ENCODE results near the gene DYTN. TPM values are rescaled to one million over a fixed set of nuclear protein-coding genes. Genes with fewer than 3 reads are reported as not detected.

DYTN gene
- total RNA-seq, 1 experiment from 2014 or later, result not detected

- peak; percentile 12 for DNase-seq (ENCODE audit: low read depth)
Measured at GRCh38 chr2:206611736-206612135, 106.5 kb downstream of the DYTN start.

DNA sequence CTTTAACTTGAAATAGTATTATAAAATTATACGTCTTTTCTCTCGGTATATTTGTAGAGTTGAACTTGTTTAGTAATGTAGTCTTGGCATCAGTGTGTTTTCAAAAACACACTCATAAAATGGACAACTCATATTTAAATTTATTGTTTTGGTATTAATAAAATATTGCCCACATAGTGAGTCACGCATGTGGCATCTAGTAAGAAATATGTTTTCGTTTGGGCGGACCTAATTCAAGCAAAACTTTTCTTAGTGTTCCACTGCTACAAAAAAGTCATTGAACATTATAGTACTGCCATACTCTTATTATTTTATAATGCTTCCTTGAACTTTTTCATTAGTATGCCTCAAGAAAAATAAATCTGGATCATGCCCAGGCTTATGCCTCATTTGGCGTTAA lies 107.0 kb downstream of the DYTN start:
- DNase-seq (ENCODE audit: low read depth), result no peak

DNA sequence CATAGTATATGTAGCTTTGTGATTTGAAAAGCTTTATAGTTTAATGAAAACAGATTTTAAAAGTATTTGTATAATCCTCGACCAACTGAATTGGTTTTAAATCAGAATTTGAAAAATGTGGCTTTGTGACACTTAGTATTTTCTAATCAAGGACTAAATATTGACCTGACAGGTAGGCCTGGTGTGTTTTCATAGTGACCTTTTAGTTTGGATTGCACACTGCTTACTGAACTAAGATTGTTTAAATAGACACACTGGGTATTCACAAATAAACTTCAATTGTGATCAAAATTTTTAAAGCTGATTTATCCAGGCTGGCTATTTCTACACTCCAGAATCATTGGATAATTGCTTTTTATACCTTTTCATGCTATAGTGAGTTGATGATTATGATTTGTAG lies 107.7 kb downstream of the DYTN start:
- no peak for DNase-seq (ENCODE audit: low read depth)

GRCh38 chr2:206603243-206603642 lies 115.0 kb downstream of the DYTN start:
- no peak for DNase-seq (ENCODE audit: low read depth)

Other genes starting within 250 kb of the DYTN start
- not detected in 2 replicates for gene FAM237A, start 75.9 kb downstream of the DYTN start, total RNA-seq (2014; rRNA removed; shearing (Covaris generic))
- 1.0 and 1.2 TPM in 2 replicates for gene MDH1B, start 46.9 kb upstream of the DYTN start, total RNA-seq (2014; rRNA removed; shearing (Covaris generic))
- 25.9 and 33.5 TPM in 2 replicates for gene FASTKD2, start 47.2 kb upstream of the DYTN start, total RNA-seq (2014; rRNA removed; shearing (Covaris generic))
- gene CPO, start 221.1 kb upstream of the DYTN start, total RNA-seq (2014; rRNA removed; shearing (Covaris generic)), result not detected in 2 replicates